Ovary (tissue), 3 donors: ENCODE measurements around the gene ZG16.

Experiments used
- CTCF ChIP-seq, 3 donors: fragments of 450-650 bp in 2 of 3; fragments of 200-600 bp in 1 of 3; IDR thresholded peaks; one replicate each; pipeline versions ENCODE4 v1.5.1 to v1.8.0; 2016 to 2022; ENCODE audit warnings: antibody characterized with exemption in 3 of 3, mild to moderate bottlenecking in 1 of 3
- POLR2A ChIP-seq: fragments of 450-650 bp; IDR thresholded peaks from one replicate; pipeline ENCODE4 v1.6.1; 2017; ENCODE audit warnings: antibody characterized with exemption, mild to moderate bottlenecking, moderate library complexity
- donor health status: DM: no; HTN: no; CAD: no.

GRCh38 chr16:29743475-29743826 lies 34.6 kb upstream of the ZG16 start:
- no peak for TF ChIP-seq POLR2A
- TF ChIP-seq CTCF (IDR thresholded peaks at IDR 0.05) = no peak
